Stimulated activated effector memory CD8-positive, alpha-beta T cell treated with anti-CD3 and anti-CD28 coated beads, Interleukin-12 subunit alpha, Interleukin-12 subunit beta, amount 100 ng/mL, for 72 hours (primary cell): Measurements from ENCODE around the gene GLYAT.
A peak's percentile ranks its signal among the peaks of the same experiment; 100 is the strongest.

Experiments
- ATAC-seq: fragments of 150-1000 bp; cut with Tn5 transposase; 2 replicates; pipeline ENCODE4 v1.10.0; 2021
- DNase-seq, 2 donors: peaks; one replicate each; pipeline ENCODE4 v3.0.0; 2021 to 2022; ENCODE audit warnings: low spot score in 2 of 2
- H3K27ac Mint-ChIP-seq: one replicate; pipeline ENCODE4 v1.8.0; 2022; ENCODE audit warnings: mild to moderate bottlenecking, mixed read lengths
- H3K36me3 Mint-ChIP-seq: one replicate; pipeline ENCODE4 v1.8.0; 2022; ENCODE audit warnings: mild to moderate bottlenecking, mixed read lengths
- H3K4me1 Mint-ChIP-seq: one replicate; pipeline ENCODE4 v1.8.0; 2022; ENCODE audit warnings: mixed read lengths
- H3K4me3 Mint-ChIP-seq: one replicate; pipeline ENCODE4 v1.8.0; 2022; ENCODE audit warnings: mild to moderate bottlenecking, mixed read lengths
- H3K9me3 Mint-ChIP-seq: one replicate; pipeline ENCODE4 v1.8.0; 2022; ENCODE audit warnings: mixed read lengths

GLYAT gene

GRCh38 chr11:58731819-58732218, at the start of gene GLYAT:
Gene GLYAT, minus strand, starts transcription at chr11:58731943. Its CDS starts 7,447 bp downstream, at chr11:58724496.
- no peaks in the 10 kb centered on the region for H3K4me1 Mint-ChIP-seq
- no peaks in the 10 kb centered on the region for H3K36me3 Mint-ChIP-seq
- no peak within 1 kb of the TSS for H3K27ac Mint-ChIP-seq
- no peak for ATAC-seq
- no peaks in the 10 kb centered on the region for H3K9me3 Mint-ChIP-seq
- DNase-seq: no peak
- no peak within 1 kb of the TSS for H3K4me3 Mint-ChIP-seq

- H3K27ac Mint-ChIP-seq: no peak overlapping the region
These were observed 49.6 kb upstream of the GLYAT start for GRCh38 chr11:58781345-58781744.

GRCh38 chr11:58780578-58780977, 48.8 kb upstream of the GLYAT start:
- DNase-seq (no peak), ATAC-seq (no peak)
- no peaks in the 10 kb centered on the region for H3K9me3 Mint-ChIP-seq
- no peak overlapping the region for H3K27ac Mint-ChIP-seq
- no peaks in the 10 kb centered on the region for H3K36me3 Mint-ChIP-seq
- no peak overlapping the region for H3K4me3 Mint-ChIP-seq
- no peaks in the 10 kb centered on the region for H3K4me1 Mint-ChIP-seq

More at GRCh38 chr11:58781345-58781744, 49.6 kb upstream of the GLYAT start:
- Mint-ChIP-seq H3K36me3 (no peaks in the 10 kb centered on the region), H3K9me3 (no peaks in the 10 kb centered on the region), H3K4me3 (no peak overlapping the region), H3K4me1 (no peaks in the 10 kb centered on the region)
- ATAC-seq (no peak), DNase-seq (no peak)

- no peaks in the 10 kb centered on the region for H3K9me3 Mint-ChIP-seq
- H3K4me1 Mint-ChIP-seq: no peaks in the 10 kb centered on the region
- ATAC-seq (no peak), DNase-seq (no peak)
- no peak overlapping the region for H3K4me3 Mint-ChIP-seq
- H3K27ac Mint-ChIP-seq: no peak overlapping the region
- no peaks in the 10 kb centered on the region for H3K36me3 Mint-ChIP-seq
These were observed 45.4 kb upstream of the GLYAT start for GRCh38 chr11:58776891-58777710.

DNA sequence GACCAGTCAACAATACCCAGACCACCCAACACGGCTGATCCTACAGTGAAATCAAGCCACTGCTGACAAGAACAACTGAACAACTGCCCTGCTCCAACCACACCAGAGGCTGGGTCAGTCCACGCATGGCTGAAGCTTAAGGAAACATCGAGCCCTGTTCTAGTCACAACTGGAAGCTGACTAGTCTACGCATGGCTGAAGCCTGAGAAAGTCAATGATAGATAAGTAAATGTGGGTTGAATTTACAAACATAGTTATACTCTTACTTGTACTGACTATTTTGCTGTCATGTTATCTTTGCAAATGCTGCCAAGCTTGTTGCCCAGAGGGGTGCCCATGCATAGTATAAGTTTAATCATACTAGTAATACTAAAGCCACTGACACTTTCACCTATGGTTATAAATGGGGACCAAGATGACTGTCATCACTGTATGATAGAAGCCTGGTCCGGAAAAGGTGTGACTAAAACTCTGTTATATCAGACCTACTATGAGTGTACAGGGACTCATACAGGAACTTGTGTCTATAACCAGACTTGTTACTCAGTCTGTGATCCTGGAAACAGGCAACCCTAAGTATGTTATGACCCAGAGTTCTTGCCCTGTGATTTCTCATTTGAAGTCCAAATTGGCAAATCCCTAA, 43.4 kb upstream of the GLYAT start:
- Mint-ChIP-seq H3K9me3 (no peaks in the 10 kb centered on the region), H3K4me3 (no peak overlapping the region), H3K4me1 (peaks cover 5% of the 10 kb centered on the region), H3K36me3 (no peaks in the 10 kb centered on the region), H3K27ac (no peak overlapping the region)
- ATAC-seq (peak; percentile 80), DNase-seq (no peak)

- Mint-ChIP-seq H3K9me3 (no peaks in the 10 kb centered on the region), H3K4me3 (no peak overlapping the region), H3K27ac (no peak overlapping the region), H3K4me1 (peaks cover 5% of the 10 kb centered on the region), H3K36me3 (no peaks in the 10 kb centered on the region)
- ATAC-seq: no peak
- DNase-seq: no peak
These were observed 42.4 kb upstream of the GLYAT start for GRCh38 chr11:58774164-58774593.

DNA sequence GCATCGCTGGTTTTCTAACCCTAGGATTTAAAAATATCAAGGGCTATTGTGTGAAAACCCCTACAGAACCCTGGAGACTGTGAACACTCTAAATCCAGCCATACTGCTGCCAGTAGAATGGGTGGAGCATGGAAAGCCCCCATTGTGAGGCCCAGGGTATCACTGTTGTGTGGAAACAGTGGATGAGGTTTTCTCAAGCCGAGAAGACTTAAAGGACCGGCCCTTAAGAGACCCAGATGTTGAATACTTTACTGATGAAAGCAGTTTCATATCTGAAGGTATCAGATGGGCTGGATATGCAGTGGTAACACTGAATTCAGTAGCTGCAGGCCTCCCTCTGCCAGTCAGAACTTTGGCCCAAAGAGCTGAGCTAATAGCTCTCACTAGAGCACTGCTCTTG, 41.6 kb upstream of the GLYAT start:
- Mint-ChIP-seq H3K27ac (no peak overlapping the region), H3K9me3 (no peaks in the 10 kb centered on the region), H3K4me3 (no peak overlapping the region), H3K4me1 (peaks cover 5% of the 10 kb centered on the region), H3K36me3 (no peaks in the 10 kb centered on the region)
- ATAC-seq (no peak), DNase-seq (no peak)

- Mint-ChIP-seq H3K27ac (no peak overlapping the region), H3K4me1 (peaks cover 5% of the 10 kb centered on the region), H3K9me3 (no peaks in the 10 kb centered on the region), H3K4me3 (no peak overlapping the region), H3K36me3 (no peaks in the 10 kb centered on the region)
- ATAC-seq (no peak), DNase-seq (no peak)
These were observed 40.9 kb upstream of the GLYAT start for GRCh38 chr11:58772329-58773285.

- no peak for ATAC-seq
- H3K9me3 Mint-ChIP-seq: no peaks in the 10 kb centered on the region
- H3K27ac Mint-ChIP-seq: no peak overlapping the region
- no peaks in the 10 kb centered on the region for H3K36me3 Mint-ChIP-seq
- H3K4me3 Mint-ChIP-seq: no peak overlapping the region
- no peak for DNase-seq
- H3K4me1 Mint-ChIP-seq: peaks cover 5% of the 10 kb centered on the region
These were observed 39.7 kb upstream of the GLYAT start for GRCh38 chr11:58771458-58771855.

DNA sequence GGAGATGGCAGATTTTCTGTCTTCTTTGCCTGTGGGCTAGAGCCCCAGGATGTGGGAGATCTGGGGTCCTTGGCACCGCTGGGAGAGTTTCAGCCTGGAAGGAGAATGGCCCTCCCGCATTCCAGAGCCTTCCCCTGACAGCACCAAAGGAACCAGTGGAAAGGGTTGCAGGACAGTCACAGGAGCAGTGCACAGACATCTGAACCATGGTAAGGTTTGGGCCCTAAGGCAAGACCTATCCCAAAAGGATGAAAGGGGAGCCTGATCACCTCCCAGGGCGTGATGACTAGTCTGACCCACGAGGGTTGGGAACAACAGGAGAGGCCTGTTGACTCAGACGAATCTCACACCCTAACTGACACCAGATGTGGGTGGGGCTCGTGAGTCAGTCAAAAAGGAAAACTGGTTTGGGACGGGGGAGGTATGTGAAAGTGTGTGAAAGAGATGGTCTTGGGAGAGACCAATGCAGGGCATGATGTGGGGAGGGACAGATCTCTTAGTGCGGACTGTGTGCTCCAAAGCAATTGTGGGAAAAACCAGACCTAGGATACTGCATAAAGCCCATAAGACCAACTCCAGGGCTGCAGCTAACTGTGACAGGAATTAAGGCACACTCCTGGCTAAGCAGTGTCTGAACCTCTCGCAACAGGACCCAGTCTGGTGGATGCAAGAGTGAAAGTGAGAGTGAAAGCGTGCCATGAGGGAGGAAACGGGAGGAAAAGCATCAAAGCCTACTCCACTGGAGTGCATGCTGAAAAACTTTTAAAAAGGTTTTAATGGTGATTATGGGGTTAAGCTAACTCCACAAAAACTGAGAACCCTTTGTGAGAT, 39.1 kb upstream of the GLYAT start:
- ATAC-seq (peak; percentile 20), DNase-seq (no peak)
- H3K36me3 Mint-ChIP-seq: no peaks in the 10 kb centered on the region
- no peak overlapping the region for H3K4me3 Mint-ChIP-seq
- peaks cover 5% of the 10 kb centered on the region for H3K4me1 Mint-ChIP-seq
- no peak overlapping the region for H3K27ac Mint-ChIP-seq
- no peaks in the 10 kb centered on the region for H3K9me3 Mint-ChIP-seq

DNA sequence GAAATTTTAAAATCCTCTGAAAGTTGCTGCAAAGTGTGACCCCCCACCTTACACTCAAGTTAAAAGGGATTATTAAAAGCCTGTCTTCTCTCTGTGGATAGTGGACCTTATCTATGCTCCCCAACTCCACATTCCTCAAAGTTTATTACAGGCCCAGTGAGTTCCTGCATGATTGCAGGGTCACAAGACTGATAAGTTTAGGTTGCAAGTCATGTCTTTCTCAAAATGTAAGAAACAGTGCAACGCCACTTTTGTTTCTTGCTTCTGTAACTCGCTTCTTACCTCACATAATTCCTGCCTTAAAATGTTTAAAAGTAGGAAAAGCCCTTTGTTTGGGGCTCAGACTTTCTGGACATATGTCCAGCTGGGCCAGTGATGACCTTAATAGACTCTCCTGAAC, 38.4 kb upstream of the GLYAT start:
- DNase-seq (no peak), ATAC-seq (no peak)
- H3K36me3 Mint-ChIP-seq: no peaks in the 10 kb centered on the region
- peaks cover 5% of the 10 kb centered on the region for H3K4me1 Mint-ChIP-seq
- H3K4me3 Mint-ChIP-seq: no peak overlapping the region
- H3K9me3 Mint-ChIP-seq: no peaks in the 10 kb centered on the region
- H3K27ac Mint-ChIP-seq: no peak overlapping the region

GRCh38 chr11:58769308-58769707, 37.6 kb upstream of the GLYAT start:
- no peak overlapping the region for H3K27ac Mint-ChIP-seq
- H3K36me3 Mint-ChIP-seq: no peaks in the 10 kb centered on the region
- ATAC-seq (no peak), DNase-seq (no peak)
- H3K4me1 Mint-ChIP-seq: peaks cover 5% of the 10 kb centered on the region
- H3K4me3 Mint-ChIP-seq: no peak overlapping the region
- H3K9me3 Mint-ChIP-seq: no peaks in the 10 kb centered on the region

- Mint-ChIP-seq H3K4me1 (peaks cover 5% of the 10 kb centered on the region), H3K36me3 (no peaks in the 10 kb centered on the region), H3K9me3 (no peaks in the 10 kb centered on the region), H3K27ac (no peak overlapping the region), H3K4me3 (no peak overlapping the region)
- no peak for DNase-seq
- no peak for ATAC-seq
These were observed 36.4 kb upstream of the GLYAT start for GRCh38 chr11:58768137-58768536.

DNA sequence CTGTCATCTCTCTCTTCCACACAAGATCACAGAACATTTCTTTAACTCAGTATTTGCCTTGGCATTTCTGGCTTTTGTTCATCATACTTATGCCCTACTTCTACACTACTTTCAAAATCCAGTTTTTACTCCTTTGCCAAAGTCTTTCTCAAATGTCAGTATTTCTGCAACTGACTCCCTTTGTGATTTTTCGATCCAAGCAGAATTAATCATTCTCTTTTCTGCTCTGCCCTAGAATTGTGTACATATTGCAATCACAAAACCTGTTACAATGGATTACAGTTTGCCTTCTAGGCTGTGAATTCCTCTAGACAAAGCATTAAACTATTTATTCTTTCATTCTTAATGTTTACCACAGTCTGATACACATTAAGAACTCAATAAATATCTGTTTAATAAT, 33.3 kb upstream of the GLYAT start:
- no peaks in the 10 kb centered on the region for H3K4me1 Mint-ChIP-seq
- ATAC-seq (no peak), DNase-seq (no peak)
- H3K4me3 Mint-ChIP-seq: no peak overlapping the region
- H3K9me3 Mint-ChIP-seq: no peaks in the 10 kb centered on the region
- H3K27ac Mint-ChIP-seq: no peak overlapping the region
- H3K36me3 Mint-ChIP-seq: no peaks in the 10 kb centered on the region

DNA sequence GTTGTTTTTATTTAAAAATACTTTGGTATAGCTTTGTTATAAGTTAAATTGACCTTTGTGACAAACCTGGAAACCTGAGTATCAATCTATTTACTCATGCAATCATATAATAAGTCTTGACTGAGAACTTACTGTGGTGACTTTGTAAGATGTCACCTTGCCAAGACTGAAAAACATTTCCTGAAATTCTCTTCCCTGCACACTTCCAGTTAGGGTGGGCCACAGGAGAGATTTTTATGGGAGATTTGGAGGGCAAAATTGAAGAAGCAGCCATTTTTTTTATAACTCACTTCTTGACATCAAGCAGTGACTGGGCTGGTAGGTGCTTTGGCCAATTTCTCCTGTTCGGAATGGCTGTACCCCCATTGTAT, 31.4 kb upstream of the GLYAT start:
- Mint-ChIP-seq H3K36me3 (no peaks in the 10 kb centered on the region), H3K27ac (no peak overlapping the region), H3K9me3 (no peaks in the 10 kb centered on the region), H3K4me3 (no peak overlapping the region), H3K4me1 (no peaks in the 10 kb centered on the region)
- DNase-seq (no peak), ATAC-seq (no peak)
